OCI-M2 (cell line): ENCODE measurements around the gene METTL24.

Experiments used
- DNase-seq: peaks from one replicate; lab custom pipeline; 2025; ENCODE audit not compliant: unreplicated experiment; lab: John Stamatoyannopoulos, UW

Gene METTL24

GRCh38 chr6:110357664-110358552, at the start of gene METTL24:
METTL24 (minus strand) TSS chr6:110358349; CDS start chr6:110358272, 77 bp downstream.
- no peak for DNase-seq

DNA sequence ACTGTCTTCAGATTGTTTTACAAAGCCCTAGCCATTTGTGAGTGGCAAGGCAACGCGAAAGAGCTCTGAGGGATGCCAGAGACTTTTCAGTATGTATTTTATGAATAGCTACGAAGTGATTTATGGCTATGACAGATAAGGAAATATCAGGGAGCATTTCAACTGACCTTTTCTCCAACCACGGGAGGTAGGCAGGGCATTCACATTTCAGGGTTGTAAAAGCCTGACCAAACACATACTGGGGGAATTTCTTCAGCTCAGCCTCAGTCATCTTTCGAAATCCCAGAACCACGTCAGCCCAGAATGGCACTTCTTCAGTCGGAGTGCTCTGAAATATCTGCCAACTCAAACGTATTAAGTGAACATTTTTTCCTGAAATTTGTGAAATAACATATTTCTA, 46.5 kb upstream of the METTL24 start:
- DNase-seq: no peak

GRCh38 chr6:110401585-110402176, 43.5 kb upstream of the METTL24 start:
- DNase-seq: no peak

DNA sequence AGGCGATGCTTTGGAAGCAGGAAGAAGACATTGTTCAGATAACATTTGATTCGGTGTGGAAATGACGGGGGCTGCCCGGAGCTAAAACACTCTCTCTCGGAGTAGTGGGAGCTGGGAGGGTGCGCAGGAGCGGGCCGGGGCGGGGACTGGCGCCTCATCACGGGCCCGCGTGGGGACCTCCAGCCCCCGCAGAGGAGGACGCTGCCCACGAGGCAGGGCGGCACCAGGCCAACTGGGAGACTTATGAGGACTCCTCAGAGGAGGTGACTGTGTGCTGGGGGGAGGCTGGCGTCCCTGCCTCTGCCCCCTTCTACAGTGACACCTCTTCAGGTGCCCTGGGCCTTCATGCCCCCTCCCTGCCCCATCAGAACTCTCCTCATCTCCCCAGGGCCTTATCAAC, 42.1 kb upstream of the METTL24 start:
- no peak for DNase-seq

GRCh38 chr6:110399219-110400071, 41.3 kb upstream of the METTL24 start:
- no peak for DNase-seq

- DNase-seq: no peak
Measured at GRCh38 chr6:110398778-110399177, 40.6 kb upstream of the METTL24 start.

- DNase-seq: no peak
Measured at GRCh38 chr6:110395221-110395620, 37.1 kb upstream of the METTL24 start.

DNA sequence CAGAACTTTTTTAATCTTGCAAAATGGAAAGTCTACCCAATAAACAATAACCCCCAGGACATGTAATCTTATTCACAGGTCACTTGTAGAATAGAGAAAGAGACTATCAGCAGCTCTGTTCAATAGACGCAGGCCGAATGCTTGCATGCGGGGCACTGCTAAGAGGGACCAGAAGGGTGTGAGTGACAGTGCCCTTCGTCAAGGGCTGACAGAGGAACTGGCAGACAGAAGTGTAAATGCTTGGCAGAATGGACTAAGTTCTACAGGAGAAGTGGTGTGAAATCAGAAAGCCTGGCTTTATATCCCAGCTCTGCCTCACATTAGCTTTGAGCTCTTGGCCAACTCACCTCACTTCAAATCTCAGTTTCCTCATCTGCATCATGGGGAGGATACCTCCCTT, 36.3 kb upstream of the METTL24 start:
- no peak for DNase-seq

- DNase-seq: no peak
Measured at GRCh38 chr6:110392727-110393126, 34.6 kb upstream of the METTL24 start.

DNA sequence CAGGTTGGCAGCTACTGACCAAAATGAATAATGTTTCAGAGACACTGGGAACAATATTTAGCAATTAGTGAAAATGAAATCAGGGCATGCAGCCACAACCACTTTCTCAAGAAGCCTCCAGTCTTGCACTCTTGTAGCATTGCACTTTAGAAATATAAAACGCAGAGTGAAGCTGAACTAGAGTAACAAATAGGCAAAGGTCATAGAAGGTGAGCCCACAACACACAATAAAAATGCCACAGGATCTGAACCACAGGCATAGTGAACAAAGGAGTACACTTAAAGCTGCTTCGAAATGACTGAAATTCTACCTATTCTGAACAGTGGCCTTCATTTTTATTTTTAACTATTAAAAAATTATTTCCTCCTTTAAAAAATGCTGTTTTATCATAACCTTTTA, 32.3 kb upstream of the METTL24 start:
- DNase-seq: no peak

DNA sequence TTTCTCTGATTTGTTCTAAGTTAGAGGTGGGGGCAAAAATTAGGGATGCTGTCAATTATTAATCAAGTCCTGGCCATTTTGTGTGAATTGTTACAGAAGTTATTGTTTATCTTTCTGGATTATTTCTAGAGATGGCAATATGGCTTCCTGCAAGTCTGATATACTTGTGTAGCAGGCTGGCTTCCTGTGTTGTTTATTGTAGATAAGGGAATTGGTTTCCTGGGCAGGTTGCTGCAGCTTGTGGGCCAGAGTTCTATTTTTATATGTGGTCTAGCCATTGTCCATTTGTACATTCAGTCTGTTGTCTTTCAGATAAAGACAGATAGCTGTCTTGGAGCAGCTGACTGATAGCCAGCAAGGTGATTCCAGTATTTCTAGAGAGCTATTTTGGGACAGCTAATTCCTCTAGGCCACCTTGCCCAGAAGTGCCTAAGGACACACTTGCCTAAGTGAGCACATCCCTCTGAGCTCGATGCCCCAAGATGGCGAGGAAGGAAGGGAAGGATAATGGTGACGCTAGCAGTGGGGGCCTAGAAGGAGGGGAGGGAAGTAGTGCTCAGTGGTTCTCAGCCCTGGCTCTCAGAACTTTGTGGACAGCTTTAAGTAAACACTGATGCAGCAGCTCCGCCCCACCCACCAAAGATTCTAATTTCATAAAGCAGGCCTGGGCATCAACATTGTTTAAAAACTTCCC, 31.7 kb upstream of the METTL24 start:
- no peak for DNase-seq

- no peak for DNase-seq
Measured at GRCh38 chr6:110387986-110388385, 29.8 kb upstream of the METTL24 start.

- DNase-seq: no peak
Measured at GRCh38 chr6:110385458-110385863, 27.3 kb upstream of the METTL24 start.

- DNase-seq: no peak
Measured at GRCh38 chr6:110378552-110378951, 20.4 kb upstream of the METTL24 start.

DNA sequence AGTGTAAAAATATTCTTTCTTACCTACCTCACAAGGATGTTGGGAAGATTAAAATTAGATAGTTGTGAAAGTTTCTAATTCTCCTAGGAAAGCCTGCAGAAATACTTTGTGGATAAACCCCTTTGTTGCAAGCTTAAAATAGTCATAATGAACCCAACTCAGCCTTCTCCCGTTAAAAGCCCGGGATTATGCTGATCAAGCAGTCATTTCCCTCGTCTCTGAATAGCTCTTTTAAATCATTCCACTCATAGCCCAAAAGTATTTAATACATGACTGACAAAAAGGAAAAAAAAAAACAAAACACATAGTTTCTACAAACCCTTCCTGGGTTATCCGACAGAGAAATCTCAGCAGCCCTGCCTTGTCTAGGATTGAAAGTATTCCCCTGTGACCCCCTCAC, 10.9 kb upstream of the METTL24 start:
- no peak for DNase-seq

DNA sequence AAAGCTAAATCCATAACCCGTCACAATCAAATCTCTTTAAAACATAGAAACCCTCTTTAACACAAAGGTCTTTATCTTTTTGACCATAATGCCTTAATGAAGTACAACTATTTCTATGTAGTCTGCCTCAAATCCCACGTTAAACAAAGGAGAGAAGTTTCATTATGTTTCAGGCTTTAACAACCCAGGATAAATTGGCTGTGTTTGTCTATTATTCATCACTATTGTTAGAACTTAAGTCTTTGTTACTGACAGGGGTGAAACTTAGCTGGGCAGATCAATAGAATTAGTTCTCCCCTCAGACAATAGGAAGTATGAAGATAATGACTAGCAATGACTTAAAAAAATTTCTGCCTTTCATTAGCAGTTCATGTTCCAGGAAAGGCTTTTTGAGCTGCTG, 10.1 kb upstream of the METTL24 start:
- no peak for DNase-seq

DNA sequence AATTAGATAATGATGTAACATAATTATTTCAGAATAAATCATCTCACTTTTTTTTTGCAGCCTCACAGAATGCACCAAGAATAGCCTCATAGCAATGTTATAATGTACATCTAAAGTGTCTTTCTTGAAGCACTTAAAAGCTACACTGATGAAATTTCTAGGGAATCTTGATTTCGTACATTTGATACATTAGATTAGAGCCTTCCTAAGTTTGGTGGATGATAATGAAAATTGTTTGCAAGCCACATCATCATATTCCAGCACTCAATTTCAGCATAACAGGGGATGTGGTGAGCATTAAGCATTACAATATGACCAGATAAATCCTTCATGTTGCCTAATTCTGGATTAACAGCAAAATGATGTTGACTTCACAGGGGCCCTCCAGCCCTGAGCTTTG, 9.7 kb upstream of the METTL24 start:
- no peak for DNase-seq

DNA sequence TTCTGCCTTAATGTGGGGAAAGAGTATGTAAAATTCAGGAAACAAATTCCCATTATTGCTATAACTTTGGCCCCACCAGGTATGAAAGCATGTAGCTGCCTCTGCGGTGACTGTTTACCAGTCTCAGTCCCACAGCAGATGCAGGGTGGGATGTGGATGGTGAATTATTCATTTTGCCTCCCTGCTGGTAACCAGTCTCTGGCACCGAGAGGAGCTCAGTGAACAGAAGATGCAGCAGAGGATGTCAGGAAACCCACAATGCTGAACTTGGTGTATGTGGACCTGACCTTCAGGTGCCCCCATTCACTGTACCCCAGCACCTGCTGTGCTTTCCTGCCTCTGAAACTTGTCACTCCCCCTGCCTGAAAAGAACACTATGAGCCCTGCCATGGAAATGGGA, 8.8 kb upstream of the METTL24 start:
- DNase-seq: no peak

- DNase-seq: no peak
Measured at GRCh38 chr6:110366256-110366655, 8.1 kb upstream of the METTL24 start.

DNA sequence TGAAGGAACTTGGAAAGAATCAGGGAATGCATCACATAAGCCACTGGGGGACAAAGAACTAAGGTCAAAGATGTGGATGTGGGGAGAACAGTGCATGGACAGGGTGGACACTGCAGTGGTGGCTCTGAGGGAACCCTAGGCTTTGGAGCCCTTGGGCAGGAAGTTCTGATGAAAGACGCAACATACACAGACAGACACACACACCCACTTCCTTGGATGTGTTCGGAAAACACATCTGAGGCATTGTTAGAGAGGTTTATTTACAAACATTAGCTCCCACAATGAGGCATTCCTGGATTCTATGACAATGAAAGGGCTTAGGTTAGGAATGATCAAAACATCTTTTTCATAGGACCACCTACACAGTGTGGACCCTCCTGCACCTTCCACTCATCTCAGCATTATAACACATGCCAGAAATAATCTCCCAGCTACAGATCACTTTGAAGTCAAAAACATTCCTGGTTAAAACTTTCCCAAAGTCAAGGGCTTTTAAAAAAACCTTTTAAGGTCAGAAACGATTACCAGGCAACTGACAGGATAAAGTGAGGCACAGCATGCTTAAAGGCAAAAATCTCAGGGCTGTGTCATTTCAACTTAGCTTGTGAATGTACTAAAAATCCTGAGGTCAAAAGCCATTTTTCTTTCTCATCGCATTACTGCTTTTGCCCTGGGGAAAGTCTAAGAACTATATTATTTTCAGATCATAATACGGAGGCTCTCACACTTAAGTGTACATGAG, 6.4 kb upstream of the METTL24 start:
- no peak for DNase-seq
